HG03439 (cell line): ENCODE results near the gene LRRC71.

Source experiments
- ATAC-seq: cut with Tn5 transposase; IDR thresholded peaks from one replicate; pipeline ENCODE4 v1.9.1; 2021; ENCODE audit warnings: mild to moderate bottlenecking, moderate library complexity; ENCODE audit not compliant: unreplicated experiment

LRRC71 gene

DNA sequence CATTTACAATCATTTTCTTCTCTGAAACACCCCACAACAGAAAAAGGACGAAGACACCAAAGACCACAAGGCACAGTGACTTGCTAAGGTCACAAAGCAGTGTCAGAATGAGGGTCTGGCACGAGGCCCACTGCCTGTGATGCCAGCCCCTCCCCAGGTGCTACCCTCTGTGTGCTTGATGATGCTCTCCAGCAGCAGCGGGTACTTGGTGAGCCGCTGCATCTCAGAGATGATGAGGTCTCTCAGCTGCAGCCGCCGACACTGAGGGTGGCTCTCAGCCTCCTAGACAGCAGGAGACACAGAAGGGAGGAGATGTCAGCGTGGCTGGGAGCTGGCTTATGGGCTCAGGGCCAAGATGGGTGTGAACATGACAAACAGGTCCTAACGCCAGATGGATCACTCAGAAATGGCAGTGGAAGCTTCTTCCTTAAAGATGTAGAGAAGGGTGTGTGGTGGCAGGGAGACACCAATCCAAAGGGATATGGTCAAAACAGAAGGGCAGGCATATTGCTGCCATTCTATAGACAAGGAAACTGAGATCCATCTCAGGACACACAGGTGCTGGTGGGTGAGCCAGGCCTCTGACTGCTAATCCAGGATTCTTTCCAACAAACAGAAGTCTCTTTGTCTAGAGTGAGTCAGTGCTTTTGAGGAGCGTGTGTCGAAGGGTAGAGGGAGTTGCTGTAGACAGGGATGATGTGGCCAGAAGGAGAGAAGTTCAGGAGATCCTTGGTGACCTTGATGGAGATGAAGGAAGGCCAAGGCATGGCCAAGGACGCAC lies 25.6 kb downstream of the LRRC71 start:
- ATAC-seq = no peak

GRCh38 chr1:156947127-156947526 lies 26.7 kb downstream of the LRRC71 start:
- ATAC-seq = no peak

DNA sequence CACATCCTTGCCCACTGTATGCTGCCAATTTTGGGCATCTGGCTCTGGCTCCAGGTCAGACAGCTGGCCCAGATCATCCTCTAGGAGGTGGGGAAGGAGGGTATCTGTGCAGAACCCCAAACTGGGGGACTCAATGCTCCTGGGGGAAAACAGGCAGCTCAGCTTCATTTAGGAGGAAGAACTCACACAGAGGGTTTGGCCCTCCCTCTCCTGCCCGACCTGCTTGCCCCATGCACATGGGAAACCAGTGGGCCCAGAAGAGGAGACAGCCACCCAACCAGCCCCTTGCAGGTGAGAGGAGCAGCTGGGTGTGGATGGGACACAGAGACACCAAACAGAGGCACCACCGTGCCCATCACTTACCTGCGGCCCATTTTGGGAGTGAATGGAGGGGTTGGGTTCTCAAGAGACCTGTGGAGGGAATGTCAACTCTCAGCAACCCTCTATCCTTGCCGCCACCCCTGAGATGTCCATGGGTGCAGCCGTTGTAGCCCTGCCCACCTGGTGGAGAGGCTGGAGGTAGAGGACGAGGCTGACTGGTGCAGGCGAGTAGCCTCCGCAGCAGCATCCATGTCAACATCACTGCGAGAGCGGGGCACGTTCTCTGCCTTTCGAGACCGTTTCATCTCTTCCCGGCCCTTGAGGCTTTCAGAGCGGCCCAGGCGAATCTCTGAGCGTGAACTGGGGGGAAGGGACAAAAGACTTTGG lies 27.5 kb downstream of the LRRC71 start:
- no peak for ATAC-seq

DNA sequence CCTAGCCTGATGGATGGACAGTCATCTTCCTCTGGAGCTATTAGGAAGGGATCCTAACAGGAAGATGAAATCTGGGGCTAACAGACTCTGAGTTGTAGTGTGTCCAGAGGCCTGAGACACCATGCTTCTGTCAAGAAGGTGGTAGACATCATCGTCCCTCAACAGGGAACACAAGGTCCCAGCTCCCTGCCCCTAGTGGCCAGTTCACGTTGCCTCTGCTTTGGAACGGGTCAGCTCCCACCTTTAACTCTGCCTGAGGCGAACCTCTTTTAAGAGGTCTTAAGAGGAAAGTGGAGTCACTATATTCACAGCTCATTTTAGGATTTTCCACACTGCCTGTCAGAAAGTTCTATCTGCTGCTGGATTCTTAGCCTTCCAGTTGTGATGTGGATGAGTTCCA lies 28.3 kb downstream of the LRRC71 start:
- no peak for ATAC-seq

DNA sequence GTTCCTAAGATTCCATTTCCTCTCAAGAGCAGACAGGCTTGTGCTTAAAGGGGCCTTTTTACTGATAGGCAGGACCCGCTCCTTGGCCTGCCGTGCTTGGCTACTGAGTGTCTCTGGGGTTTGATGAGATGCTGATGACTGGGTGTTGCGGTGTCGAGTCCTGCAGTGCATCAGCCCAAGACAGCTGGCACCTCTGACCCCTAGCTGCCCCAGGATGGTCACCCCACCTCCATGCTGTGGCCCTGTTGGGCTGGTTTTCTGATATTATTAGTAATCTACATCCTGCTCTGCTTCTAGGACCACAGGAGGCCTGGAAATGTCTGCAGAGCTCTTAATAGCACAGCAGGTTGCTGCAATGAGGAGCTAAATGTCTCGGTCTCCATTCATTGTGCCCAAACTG lies 28.7 kb downstream of the LRRC71 start:
- ATAC-seq = no peak

DNA sequence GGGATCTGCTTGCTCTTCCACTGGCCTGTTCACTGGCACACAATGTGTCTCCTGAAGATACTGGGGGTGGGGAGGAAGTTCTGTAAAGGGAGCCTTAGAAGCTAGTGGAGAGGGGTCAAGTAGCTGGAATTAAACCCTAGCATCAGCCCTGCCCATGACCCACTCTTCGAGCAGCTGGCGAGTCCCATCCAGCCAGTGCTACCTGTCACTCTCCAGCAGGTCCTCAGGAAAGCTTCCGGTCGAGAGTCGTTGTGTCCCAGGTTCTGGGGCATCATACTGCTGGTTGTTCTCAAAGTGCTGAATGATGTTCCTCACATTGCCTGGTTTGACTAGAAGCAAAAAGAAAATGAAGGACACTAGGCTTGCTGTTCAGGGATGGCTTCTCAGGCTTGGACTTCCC lies 30.9 kb downstream of the LRRC71 start:
- ATAC-seq = no peak

GRCh38 chr1:156953571-156953970 lies 33.1 kb downstream of the LRRC71 start:
- ATAC-seq = no peak

DNA sequence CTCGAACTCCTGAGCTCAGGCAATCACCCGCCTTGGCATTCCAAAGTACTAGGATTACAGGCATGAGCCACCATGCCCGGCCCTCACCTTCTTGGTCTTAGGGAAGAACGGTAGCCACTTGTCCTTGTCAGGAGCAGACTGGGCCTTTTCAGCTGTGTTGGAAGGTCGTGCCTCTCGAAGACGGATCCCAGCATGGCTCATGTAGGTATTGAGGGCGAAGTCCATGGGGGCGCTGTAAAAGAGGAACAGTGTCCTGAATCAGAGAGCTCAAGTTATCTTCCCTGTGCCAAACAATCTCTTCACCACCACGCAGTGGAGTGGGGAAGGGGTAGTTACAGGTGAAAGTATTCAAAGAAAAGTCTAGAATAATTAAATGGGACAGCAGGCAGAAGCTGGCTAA lies 35.9 kb downstream of the LRRC71 start:
- ATAC-seq = no peak

DNA sequence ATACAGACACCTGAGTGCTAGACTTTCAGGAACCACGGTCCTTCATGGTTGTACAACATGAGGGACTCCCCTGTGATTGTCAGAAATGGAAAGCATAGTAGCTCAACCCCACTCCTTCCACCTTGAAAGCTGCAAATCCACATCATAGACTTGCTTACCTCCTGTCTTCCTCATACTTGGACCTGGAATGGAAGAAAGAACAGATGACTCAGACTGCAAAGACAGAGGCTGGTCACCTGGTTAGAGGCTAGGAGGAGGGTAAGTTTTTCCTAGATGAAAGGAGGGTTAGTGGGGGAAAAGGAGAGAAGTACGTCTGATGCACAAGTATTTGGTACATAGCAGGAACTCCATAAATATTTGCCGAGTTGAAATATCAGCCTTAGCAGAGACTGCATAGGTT lies 37.2 kb downstream of the LRRC71 start:
- no peak for ATAC-seq

GRCh38 chr1:156958247-156958714 lies 37.8 kb downstream of the LRRC71 start:
- ATAC-seq = no peak

DNA sequence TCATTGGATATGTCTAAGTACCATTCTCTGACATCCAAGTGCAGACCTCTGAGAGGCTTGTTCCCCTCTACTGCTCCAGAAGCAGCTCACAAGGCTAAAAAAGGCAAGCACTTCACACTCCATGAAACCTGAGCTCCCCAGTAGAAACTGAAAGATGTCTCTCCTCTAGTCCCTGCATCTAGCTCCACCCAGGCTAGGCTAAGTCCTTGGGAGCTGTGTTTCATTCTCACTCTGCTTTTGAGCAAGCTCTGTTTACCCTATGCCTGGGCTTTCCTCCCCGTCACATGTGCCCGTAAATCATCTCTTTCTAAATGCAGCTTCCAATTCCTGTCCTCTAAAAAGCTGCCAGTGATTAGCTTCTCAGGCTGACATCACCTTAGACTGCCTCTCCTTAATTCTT lies 39.0 kb downstream of the LRRC71 start:
- ATAC-seq = no peak

- ATAC-seq = no peak
These were observed 39.5 kb downstream of the LRRC71 start for GRCh38 chr1:156959925-156960324.

- no peak for ATAC-seq
These were observed 41.3 kb downstream of the LRRC71 start for GRCh38 chr1:156961709-156962108.

- ATAC-seq = no peak
These were observed 43.2 kb downstream of the LRRC71 start for GRCh38 chr1:156963621-156964020.

DNA sequence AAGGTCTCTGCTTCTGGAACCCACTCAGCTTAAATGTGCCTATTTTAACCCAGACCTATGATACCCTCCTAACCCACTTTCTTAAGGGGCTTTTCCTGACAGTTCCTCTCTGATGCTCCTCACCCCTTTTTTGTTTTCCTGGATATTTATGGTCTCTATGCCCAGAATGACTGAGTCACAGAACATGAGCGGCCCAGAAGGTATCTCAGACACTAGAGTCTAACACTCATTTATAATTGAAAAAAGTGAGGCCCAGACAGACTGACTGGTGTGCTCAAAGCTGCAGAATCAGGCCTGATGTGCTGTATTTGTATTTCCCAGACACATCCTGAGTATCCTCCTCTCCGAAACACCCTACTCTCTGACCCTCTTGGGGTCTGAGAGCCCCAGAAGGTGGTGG lies 44.0 kb downstream of the LRRC71 start:
- no peak for ATAC-seq

GRCh38 chr1:156969496-156969895 lies 49.1 kb downstream of the LRRC71 start:
- ATAC-seq = no peak

DNA sequence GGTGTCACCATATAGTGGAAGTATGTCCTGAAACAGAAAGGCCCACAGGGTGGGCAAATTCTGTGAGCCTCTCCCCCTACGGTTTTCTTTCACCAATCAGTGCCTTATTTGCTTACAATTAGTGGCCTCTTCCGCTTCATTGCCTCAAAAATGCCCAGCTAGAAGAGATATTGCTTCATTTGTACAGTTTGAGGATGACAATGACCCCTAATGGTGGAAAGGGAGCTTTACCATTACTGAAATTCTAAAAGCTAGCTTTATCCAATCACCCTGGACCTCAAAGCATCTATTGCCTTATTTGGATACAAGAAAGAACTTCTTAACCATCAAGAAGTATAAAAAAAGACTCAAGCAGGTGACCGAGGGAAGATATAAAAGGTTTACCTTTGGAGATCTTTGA lies 49.6 kb downstream of the LRRC71 start:
- no peak for ATAC-seq

- no peak for ATAC-seq
These were observed 53.0 kb downstream of the LRRC71 start for GRCh38 chr1:156973417-156973816.

DNA sequence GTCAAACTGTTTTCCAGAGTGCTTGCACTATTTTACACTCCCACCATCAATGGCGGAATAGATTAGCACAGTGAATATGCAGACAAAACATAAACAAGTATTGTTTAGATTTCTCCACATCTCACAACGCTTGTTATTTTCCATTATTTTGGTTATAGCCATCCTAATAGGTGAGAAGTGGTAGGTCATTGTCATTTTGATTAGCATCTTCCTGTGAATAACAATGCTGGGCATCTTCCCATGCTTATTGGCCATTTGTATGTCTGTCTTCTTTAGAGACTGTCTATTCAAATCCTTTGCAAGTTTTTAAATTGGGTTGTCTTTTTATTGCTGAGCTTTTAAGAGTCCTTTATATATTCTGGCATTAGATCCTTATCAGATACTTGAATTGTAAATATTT lies 54.7 kb downstream of the LRRC71 start:
- ATAC-seq = no peak

DNA sequence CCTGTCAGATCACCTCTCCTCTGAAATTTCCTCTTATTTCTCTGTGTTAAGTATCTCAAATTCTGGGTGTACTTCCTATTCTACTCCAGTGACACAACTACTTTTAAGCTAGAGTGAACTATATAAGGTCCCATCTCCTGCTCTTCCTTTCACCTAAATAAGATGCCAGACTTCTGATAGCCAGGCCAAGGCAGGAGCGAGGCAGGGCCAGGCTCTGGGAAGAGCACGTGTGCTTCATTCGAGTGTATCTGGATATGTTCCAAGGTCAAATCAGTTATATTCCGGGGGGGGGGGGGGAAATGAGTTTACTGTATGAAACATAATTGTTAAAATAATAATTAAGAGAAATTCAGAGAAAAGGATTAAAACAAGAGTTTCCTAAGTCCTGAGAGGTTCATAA lies 60.1 kb downstream of the LRRC71 start:
- no peak for ATAC-seq
